NCI-H345 treated with DMSO at 0.1 percent for 48 hours (cell line): ENCODE data around the gene STK24.

Source experiments
- DNase-seq: peaks from one replicate; lab custom pipeline; 2025; ENCODE audit not compliant: unreplicated experiment; lab: John Stamatoyannopoulos, UW

The STK24 gene

DNA sequence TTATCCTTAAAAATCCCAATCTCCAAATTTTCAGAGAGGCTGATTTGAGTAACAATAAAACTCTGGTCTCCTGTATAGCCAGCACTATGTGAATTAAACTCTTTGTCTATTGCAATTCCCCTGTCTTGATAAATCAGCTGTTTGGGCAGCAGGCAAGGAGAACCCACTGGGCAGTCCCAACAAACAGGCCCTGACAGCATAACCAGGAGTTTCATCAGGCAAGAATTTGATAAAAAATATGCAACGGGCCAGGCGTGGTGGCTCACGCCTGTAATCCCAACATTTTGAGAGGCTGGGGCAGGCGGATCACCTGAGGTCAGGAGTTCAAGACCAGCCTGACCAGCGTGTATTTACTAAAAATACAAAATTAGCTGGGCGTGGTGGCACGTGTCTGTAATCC, 42.1 kb downstream of the STK24 start:
- no peak for DNase-seq

DNA sequence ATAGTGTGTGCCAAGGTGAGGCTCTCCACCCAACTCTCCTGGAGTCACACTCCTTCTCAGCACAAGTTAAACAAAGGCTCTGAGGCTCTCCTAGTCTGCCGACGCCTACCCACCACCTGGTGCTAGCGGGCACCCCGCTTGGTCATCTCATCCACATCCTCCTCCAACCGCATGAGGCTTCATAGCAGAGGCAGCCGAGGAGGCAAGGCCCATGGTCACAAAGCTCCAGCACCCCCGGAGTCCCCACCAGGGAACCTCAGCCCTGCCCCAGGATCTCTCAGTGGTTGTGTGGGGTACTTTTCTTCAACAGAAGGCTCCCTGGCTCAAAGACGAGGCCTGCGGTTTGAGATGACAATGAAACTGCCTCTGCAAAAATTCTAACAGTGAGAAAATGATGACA, 43.0 kb downstream of the STK24 start:
- DNase-seq: no peak

DNA sequence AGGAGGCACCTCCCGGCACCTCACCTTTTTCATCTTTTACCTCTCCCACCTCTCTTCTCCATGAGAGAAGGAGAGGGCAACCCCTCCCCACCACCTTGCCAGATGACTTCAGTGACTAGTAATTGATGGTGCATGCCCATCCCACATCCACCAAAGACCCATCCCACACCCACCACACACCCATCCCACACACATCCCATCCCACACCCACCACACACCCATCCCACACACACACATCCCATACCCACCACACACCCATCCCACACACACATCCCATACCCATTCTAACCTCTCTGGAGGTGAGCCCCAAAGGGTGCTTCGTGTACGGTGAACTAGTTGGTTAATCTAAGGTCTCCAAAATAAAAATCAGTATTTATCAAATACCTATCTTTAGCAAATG, 44.7 kb downstream of the STK24 start:
- no peak for DNase-seq

DNA sequence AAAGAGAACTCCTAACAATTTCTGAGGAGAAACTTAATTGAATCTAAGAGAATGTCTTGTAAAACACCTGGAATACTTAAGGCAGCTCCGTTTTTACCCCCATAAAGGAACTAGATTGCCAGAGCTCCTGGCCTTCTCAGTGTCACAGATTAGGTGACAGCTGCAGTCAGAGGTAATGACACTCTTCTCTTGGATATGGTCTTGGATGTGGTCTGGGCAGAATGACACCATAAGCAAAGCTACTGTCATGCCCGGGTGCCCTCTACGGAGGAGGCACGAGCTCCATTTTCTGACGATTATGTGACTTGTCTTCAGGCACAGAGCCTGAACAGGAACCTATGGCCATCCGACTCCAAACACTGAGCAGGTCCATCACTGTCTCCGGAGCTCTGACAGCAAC, 46.7 kb downstream of the STK24 start:
- DNase-seq: no peak

DNA sequence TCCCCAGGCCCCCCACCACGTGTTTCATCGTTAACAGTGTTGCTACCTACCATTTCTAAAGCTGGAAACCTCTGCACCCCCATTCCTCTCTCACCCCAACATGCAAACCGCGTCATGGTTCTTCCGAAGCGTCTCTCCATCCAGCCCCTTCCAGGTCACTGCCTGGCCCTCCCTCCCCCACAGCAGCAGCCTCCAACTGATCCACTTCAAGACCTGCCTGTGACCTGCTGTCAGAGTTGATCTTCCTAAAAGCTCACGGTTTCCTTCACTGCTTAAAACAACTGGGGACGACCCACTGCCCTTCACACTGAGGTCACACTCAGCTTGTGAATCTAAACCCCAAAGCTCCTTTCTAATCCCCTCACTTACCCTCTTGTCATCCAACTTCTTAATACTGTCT, 47.7 kb downstream of the STK24 start:
- no peak for DNase-seq

DNA sequence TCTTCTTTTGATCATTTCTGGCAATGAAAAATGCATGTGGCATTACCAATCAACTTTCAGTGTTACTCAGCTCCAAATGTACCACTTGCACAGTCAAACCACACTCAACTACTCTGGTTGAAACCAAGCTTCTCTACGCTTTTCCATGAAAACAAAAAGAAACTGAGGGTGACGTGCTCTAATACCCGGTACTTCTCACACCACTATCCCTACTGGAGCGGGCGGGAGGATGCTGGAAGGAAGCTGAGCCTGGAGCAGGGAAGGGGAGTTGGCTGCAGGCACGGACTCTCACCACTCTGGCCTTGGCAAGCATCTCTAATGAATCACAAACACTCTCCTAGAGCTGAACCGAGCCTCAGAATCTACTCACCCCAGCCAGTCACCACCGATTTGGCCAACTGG, 48.2 kb downstream of the STK24 start:
- DNase-seq: no peak

DNA sequence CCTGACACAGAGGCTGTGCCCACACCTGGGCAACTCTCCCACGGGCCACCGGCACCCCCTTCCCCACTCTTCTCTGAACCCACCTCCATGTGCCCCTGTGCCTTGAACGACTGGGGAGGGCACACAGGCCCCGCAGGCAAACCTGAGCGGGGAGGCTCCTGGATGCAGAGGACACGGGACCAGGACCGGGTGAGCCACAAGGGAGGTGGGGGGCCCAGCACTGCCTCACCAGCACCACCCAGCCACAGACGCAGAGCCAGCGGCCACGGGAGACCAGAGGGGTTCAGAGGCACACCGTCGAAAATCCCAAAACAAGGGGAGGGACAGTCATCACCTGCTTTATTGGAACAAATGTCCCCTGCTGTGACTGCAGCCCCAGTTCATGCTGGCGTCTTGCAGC, 49.4 kb downstream of the STK24 start:
- no peak for DNase-seq

DNA sequence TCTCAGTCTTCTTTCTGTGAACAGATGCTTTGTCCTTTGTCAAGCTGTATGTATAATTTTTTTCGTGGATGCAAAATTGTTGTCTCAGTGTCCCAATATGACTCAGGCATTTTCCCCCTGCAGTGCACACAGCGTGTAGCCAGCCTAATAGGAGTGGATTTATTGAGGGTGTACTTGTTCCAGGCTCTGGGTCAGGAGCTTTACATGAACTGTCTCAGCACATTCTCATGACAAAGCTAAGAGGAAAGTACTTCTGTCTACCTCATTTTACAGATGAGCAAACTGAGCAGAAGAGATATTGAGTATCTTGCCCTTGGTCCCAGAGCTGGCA, 50.8 kb downstream of the STK24 start:
- DNase-seq: no peak

DNA sequence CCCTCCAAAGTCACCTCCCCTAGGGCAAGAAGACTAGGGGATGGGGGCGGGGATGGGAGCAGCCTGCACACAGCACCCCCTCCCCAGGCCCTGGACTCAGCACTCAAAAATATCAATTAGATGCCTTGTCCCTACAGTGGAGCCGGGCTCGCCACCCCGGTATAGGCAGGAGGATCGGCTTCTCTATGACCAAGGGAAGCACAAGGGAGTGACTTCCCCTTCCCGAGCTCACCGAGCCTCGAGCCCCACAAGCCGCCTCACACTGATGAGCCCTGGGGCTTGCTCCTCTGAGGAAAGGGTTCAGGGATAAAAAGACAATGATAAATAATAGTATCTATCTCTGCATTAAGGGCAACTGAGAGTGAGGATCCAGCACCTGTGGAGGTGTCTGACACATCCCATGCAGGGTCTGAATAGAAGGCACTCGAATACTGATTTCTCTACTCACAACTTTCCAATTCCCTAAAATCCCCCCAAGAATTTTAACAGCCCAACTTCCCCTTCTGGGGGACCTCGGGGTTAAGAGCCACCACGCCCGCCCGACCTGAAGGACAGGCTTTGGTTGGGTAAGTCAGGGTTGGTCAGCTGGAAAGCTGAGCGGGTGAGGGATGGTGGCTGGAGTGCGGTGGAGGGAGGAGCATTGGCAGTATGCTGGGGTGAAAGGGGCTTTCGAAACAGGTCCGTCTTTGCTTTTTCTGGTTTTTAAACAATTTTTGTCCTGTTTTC, 51.3 kb downstream of the STK24 start:
- DNase-seq: no peak

DNA sequence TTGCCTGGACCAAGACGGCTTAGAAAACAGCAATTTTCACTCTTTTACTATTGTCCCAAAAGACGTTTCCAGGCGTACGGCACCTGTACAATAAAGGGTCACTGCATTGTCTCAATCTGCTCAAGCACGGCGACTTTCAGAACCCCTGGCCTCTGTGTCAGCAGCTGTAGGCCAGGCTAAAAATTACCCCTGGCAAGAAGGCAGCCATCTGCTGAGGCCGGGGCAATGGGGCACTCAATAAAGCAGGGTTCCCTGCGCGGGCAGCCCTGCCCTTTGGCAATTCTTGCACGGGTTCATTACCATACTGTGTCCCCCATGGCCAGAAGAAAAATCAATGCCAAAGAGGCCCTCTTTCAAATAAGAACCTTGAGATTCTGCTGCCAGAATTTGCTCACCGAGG, 52.1 kb downstream of the STK24 start:
- no peak for DNase-seq

DNA sequence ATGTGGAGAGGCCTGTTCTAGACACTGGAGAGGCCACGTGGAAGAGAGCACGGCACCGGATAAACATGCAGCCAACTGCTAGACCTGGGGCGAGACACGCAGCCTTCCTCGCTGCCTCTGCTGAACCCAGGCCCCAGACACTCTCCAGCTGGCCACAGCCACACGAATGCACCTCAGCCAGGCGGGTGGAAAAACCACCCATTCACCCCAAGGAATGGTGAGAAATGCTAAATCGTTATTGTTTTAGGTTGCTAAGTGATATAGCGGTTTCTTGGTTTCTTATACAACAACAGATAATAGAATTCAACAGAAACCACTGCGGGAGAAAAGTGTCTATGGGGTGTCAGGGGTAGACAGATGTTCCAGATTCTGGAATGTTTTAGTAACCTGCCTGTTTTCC, 52.5 kb downstream of the STK24 start:
- no peak for DNase-seq

DNA sequence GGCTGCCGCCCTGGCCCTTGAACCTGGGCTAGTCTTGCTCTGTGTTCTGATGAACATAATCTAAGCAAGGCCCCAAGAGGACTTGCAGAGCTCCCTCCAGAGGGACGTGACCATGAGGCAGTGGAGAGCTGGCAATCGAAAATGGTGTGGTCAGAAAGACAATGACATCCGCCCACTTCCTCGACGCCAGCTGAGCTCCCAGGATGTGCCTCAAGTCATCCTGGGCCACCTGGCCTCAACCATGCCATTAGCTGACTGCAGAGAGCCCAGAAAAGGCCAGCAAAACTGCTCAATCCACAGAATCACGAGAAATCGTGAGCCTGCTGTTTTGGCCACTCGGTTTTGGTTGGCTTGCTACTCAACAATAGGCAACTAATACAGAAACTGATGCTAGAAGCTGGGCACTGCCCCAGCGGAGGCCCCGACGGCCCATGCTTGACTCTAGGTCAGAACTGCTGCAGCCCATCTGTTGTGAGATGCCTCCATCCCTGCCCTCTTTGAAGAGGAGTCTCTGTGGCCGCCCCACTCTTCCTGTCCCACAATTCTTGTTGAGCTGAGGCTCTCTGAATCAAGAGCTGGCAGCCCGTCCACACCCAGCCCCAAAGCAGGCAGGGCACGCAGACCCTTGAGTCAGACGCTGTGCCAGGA, 53.3 kb downstream of the STK24 start:
- no peak for DNase-seq

DNA sequence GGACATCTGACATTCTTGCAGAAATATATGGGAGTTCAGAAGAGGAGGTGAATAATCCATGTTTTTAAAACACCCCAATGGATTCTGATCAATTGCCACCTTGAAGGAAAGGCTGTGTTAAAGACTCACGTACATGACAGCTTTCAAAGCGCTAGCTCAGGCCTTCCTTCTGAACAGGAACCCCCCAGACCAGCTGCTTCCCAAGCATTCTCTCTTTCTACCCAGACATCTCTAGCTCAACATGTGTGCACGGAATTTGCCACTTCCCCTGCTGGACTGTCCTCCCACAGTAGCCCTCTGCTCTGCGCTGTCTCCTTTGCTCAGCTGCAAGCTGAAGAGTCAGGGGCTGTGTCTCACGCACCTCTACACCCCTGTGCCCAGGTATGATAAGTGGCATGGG, 54.5 kb downstream of the STK24 start:
- no peak for DNase-seq

DNA sequence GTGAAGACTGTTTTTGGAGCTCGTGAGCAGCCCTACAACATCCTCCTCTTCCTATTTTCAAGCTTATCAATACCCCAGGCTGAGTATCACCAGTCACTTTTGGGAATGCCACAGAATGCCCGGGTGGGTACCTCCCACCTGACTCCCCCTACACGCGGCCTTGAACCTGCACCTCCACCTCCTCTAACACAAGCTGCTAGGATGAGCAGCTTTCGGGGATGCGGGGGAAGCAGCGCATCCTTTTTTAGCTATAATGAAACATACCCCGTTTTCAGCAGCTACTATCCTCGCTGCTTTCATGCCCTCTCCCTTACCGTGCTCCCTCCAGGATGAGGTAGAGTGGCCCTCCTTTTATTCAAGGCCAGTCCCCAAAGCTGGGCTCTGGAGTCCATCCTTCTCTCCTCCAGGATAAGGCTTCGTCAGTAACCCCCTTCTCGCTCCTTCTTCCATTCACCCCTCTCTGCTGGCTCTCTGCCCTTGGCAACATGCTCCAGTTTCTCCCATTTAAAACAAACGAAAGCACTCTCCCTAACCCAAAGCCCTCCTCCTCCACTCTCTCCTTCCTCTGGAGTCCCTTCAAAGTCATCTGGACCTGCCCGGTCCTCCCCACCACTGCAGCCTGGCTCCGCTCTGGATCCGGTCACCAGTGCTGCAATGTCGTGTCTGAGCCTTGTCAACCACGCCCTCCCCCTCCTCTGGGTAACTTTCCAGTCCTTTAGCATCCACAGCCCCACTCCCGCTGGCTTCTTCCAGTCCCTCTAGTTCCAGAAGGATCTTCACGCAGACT, 55.3 kb downstream of the STK24 start:
- peak; percentile 9 for DNase-seq

DNA sequence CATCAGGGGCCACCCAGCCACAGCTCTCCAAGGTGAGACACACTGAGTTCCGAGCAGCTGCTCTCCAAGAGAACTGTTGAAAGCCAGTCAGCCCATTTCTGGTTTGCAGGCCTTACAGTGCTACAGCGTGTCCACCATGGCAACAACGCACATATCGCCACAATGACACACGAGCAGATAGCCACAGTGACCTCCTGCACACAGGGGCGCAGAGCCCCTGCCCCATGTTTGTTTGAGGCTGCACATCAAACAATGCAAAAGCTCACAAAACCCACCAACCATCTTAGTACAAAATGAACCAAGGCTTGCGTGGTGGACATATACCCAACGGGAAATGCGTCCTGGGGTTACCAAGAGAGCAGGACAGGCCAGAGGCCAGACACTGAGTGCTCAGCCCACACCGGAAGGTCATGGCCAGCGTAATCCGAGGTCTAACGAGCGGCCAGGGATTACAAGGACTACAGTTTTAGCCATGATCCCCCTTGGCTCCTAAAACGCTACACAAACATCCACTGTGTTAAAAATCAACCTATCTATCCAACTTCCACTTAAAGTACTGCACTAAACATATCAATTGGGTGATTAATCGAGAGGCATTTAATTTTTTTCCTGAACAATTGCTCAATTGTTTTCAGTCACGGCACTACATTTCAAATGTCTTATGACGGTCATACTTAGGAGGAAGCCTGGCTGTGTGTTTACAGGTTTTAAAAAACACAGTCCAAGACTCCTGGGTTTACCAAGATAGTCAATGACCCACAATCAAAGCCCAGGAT, 56.0 kb downstream of the STK24 start:
- DNase-seq: no peak

DNA sequence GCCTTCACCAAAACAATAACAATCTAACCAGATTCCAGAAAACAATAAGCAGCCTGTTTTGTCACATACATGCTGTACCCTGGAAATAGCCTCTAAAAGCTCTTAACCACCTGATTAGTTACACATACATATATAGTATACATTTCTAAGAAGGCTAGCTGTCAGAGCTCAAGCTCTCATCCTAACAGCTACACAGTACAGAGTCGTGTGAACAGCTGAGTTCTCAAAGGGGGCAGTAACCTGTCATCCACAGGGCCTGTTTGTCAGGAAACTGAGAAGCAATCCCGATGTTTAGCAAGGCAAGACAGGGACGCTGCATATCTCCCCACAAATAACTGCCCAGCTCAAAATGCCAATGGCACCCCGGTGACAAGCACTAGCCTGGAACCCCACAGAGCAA, 56.9 kb downstream of the STK24 start:
- no peak for DNase-seq

DNA sequence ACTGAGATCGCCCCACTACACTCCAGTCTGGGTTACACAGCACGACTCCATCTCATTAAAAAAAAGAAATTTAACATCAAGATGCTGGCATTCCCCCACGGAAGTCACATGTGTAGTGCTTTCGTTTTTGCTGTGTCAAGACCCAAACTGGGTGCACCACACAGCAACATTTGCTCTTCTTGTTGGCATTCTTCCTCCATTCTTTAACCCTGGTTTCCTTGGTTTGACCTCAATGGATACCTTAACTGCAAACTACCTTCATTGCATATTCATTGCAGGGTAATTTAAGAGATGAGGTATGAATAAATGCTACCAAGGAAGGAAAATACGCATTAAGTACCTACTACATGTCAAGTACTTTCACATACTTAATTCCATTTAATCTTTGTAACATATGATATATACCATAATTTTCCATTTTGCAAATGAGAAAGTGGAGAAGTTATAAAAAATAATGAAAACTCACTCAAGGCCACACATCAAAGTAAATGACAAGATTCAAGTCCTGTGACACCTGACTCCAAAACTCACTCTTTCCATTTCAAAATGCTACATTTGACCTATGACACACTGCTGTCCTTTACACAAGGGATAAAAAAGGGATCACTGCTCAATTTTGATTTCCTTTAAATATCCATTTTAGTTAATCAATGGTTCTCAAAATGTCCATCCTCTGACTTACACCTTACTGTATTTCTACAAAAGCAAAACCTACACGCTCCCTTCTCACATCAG, 59.2 kb downstream of the STK24 start:
- no peak for DNase-seq

DNA sequence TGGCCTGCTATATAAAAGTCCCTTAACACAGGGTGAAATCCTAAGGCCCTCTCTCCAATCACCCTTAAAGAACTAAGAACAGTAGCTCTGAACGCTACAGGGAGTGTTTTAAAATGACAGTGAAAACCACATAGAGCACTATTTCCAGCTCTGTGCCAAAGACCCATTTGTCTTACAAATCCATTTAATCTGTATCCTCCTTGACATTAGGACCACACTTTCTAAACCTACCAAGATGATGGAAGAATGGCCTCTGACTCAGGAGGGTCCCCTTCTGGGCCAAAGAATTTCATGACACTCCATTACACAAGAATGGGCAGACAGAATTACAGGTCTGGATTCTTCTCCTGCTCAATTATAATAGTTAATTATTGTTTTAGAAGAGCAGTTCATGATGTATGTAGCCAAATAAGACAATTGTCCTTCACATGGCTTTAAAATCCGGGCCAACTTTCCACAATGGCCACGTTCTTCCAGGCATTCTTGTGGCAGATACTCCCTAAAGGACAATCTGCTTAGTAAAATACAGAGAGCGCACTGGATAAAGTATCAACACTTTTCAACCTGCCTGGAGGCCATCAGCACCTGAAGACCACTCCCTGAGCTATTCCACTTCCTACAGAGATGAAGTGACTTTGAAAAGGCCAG, 61.0 kb downstream of the STK24 start:
- no peak for DNase-seq

DNA sequence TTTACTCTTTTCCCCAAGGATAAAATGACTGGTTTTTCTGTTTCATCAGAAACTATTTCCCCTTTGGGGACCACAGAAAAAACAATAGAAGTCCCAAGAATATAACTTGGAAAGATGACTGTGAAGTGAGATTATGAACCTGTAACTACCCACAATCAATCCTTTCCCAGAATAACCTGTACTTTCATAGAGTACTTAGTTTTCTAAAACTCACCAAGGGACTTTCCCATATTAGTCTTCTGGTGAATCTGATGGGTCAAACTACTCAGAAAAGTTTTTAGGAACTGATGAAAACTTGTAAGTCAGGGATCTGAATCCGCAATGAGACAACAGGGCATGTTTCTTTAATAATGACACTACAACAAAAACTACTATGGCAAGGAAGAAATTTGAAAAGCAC, 62.6 kb downstream of the STK24 start:
- no peak for DNase-seq

DNA sequence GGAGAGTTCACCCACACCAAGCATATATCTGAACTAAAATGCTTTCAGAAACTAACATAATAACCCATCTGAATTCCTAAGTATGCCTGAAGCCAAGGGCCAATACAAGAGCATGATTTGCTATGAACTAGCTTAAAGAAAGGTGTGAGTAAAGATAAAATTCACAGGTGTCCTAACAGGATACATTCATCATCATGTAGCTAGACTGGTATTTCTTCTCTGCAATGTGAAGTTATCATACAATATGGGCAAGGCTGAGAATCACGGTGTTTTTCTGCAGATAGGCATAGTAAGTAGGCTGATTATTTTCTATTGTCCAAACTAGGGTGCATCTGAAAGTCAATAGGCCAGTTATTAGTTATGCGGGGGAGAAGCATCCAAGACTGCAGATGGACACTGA, 63.1 kb downstream of the STK24 start:
- DNase-seq: no peak
